GM19395 (cell line): Measurements from ENCODE around the gene GPR132.
"Not testable (repeated sequence)": the region's sequence is repeated elsewhere in the genome, so short reads cannot be mapped to it uniquely, and the experiment has no call there.

Experiments used
- ATAC-seq: cut with Tn5 transposase; IDR thresholded peaks from one replicate; pipeline ENCODE4 v1.9.1; 2021; ENCODE audit warnings: mild to moderate bottlenecking, moderate library complexity; ENCODE audit not compliant: unreplicated experiment

GPR132 gene

GRCh38 chr14:105065280-105066228, at the start of gene GPR132:
GPR132 (minus strand) TSS chr14:105065430; CDS start chr14:105055420, 10,010 bp downstream.
- peak; percentile 54 for ATAC-seq

GRCh38 chr14:105109243-105109642, 44.0 kb upstream of the GPR132 start:
- not testable (repeated sequence) for ATAC-seq

GRCh38 chr14:105108516-105108864, 43.3 kb upstream of the GPR132 start:
- ATAC-seq, result no peak

- ATAC-seq, result no peak
Observed at GRCh38 chr14:105107781-105108515, 42.7 kb upstream of the GPR132 start.

GRCh38 chr14:105107351-105107750, 42.1 kb upstream of the GPR132 start:
- ATAC-seq, result no peak

- ATAC-seq, result no peak
Observed at GRCh38 chr14:105105158-105105557, 39.9 kb upstream of the GPR132 start.

GRCh38 chr14:105102893-105103292, 37.7 kb upstream of the GPR132 start:
- ATAC-seq, result no peak

- ATAC-seq, result no peak
Observed at GRCh38 chr14:105102361-105102870, 37.2 kb upstream of the GPR132 start.

GRCh38 chr14:105100910-105101309, 35.7 kb upstream of the GPR132 start:
- no peak for ATAC-seq

GRCh38 chr14:105099778-105100177, 34.5 kb upstream of the GPR132 start:
- no peak for ATAC-seq

- no peak for ATAC-seq
Observed at GRCh38 chr14:105098316-105098715, 33.1 kb upstream of the GPR132 start.

GRCh38 chr14:105097794-105098127, 32.5 kb upstream of the GPR132 start:
- ATAC-seq, result no peak

- ATAC-seq, result no peak
Observed at GRCh38 chr14:105096206-105096875, 31.1 kb upstream of the GPR132 start.

GRCh38 chr14:105095236-105095805, 30.1 kb upstream of the GPR132 start:
- ATAC-seq, result no peak

- no peak for ATAC-seq
Observed at GRCh38 chr14:105094193-105094907, 29.1 kb upstream of the GPR132 start.

- ATAC-seq, result peak; percentile 58
Observed at GRCh38 chr14:105093431-105094192, 28.4 kb upstream of the GPR132 start.

- ATAC-seq, result no peak
Observed at GRCh38 chr14:105093038-105093430, 27.8 kb upstream of the GPR132 start.

GRCh38 chr14:105092171-105093037, 27.2 kb upstream of the GPR132 start:
- no peak for ATAC-seq
